HCT116 (cell line): Measurements from ENCODE around the gene UBE2E1. TPM values are rescaled to one million over a fixed set of nuclear protein-coding genes. Genes with fewer than 3 reads are reported as not detected.
A peak's percentile ranks its signal among the peaks of the same experiment; 100 is the strongest.

ENCODE experiments used
- ATF3 ChIP-seq: IDR thresholded peaks from 2 replicates; pipeline ENCODE4 v1.6.1; 2012
- CBX3 ChIP-seq: IDR thresholded peaks from 2 replicates; pipeline ENCODE4 v1.6.1; 2012; ENCODE audit warnings: low read depth
- CEBPB ChIP-seq: IDR thresholded peaks from 2 replicates; pipeline ENCODE4 v1.6.1; 2012; ENCODE audit warnings: low read depth
- EGR1 ChIP-seq: IDR thresholded peaks from 2 replicates; pipeline ENCODE4 v1.6.1; 2012; ENCODE audit warnings: low read depth
- EZH2 ChIP-seq: fragments of 200-600 bp; sonication (generic); IDR thresholded peaks from 2 replicates; pipeline ENCODE4 v1.6.1; 2017; ENCODE audit warnings: antibody characterized with exemption, mixed run types
- MAX ChIP-seq: IDR thresholded peaks from 2 replicates; pipeline ENCODE4 v1.6.1; 2012
- POLR2A ChIP-seq: IDR thresholded peaks from 2 replicates; pipeline ENCODE4 v1.7.0; 2011; ENCODE audit warnings: borderline replicate concordance; ENCODE audit not compliant: insufficient read depth, insufficient read length; ENCODE audit errors: extremely low read depth
- POLR2AphosphoS5 ChIP-seq: IDR thresholded peaks from 2 replicates; pipeline ENCODE4 v1.6.1; 2011; ENCODE audit warnings: mild to moderate bottlenecking, low read depth, low read length, moderate library complexity
- REST ChIP-seq: IDR thresholded peaks from 2 replicates; pipeline ENCODE4 v1.6.1; 2012; ENCODE audit warnings: low read depth
- SIN3A ChIP-seq: IDR thresholded peaks from 2 replicates; pipeline ENCODE4 v1.6.1; 2012; ENCODE audit warnings: low read depth
- SP1 ChIP-seq: IDR thresholded peaks from 2 replicates; pipeline ENCODE4 v1.6.1; 2012; ENCODE audit warnings: low read depth
- SRF ChIP-seq: IDR thresholded peaks from 2 replicates; pipeline ENCODE4 v1.6.1; 2012; ENCODE audit warnings: low read depth
- TCF7L2 ChIP-seq: IDR thresholded peaks from 2 replicates; pipeline ENCODE4 v1.7.0; 2011; ENCODE audit warnings: borderline replicate concordance, inconsistent platforms; ENCODE audit not compliant: insufficient read depth, insufficient read length; ENCODE audit errors: extremely low read depth
- total RNA-seq: library from RNA; stranded (reverse); gene quantifications from one replicate; pipeline ENCODE4 v1.2.1, GENCODE V29; 2021; ENCODE audit not compliant: unreplicated experiment

The UBE2E1 gene
- total RNA-seq, 1 experiment from 2014 or later, result 75.1 TPM

DNA sequence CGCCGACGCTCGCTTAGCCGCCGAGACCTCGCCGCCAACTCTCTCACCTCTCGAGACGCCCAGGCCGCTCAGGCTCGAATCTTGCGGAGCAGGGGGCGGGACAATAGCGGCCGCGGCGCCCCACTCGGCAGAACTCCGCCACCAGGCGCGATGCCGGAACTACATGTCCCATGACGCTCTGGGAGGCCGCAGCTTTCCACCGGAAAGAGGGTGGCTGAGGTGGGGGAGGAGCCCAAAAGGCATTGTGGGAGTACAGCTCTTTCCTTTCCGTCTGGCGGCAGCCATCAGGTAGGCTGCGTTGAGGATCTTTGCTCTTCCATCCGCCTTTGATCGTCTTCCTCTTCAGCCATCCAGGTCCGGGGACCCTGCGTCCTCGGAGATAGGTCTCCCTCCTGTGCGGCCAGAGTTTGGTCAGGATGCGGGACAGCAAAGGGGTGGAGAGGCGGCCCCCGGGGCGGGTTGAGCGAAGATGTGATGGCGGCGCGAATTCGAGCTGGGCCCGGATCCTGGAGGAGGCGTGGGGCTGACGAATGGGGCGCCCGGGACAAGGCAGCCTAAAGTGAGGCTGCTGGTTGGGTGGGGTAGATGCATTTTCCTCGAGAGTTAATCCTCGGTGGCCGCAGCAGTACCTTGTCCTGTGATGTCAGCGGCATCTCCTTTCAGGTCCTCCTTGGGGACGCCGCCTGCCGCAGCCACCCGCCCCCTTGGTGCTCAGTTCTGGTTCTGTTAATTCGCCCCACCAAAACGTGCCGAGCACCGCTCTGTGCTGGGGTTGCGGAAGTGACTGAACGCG is 111.3 kb downstream of the UBE2E1 start, which contains the start of the genes NKIRAS1 and RPL15 (continued):
- TF ChIP-seq REST (no peak), SRF (no peak), SP1 (peak; percentile 80), MAX (peak; percentile 94), SIN3A (peak; percentile 98), CEBPB (no peak), CBX3 (0 out of 2 replicates have a peak, but pooled peaks have one; percentile 45), EGR1 (peak; percentile 62; the same call in 1 of the 2 replicates), POLR2A (peak; percentile 99), ATF3 (no peak), TCF7L2 (peak; percentile 71), POLR2AphosphoS5 (peak; percentile 99), EZH2 (no peak)
